Left forelimb (tissue), 1 donor: ENCODE results near the gene EPB41L4B.
"Not testable (repeated sequence)": the region's sequence is repeated elsewhere in the genome, so short reads cannot be mapped to it uniquely, and the experiment has no call there.

ENCODE experiments used
- DNase-seq: peaks from one replicate; pipeline ENCODE4 v3.0.0-alpha.2; 2018; ENCODE audit warnings: low spot score

The EPB41L4B gene

DNA sequence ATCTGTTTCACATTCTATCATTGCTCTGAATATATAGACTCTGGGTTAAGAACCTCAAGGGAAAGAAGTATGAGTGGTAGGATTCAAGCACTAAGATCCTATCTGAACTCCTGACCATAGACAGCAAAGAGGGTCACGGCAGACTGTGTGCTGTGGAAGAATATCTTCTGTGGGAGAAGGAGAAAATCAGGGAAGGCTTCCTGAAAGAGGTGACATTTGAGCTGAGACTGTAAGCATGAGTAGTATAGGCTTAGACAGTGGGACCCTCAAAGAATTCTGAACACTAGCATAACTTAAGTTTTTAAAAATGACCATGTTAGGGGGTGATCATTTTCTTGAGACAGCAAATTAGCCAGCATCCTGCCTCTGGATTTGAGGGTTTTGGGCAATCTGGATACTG lies 157.7 kb downstream of the EPB41L4B start:
- DNase-seq = no peak

DNA sequence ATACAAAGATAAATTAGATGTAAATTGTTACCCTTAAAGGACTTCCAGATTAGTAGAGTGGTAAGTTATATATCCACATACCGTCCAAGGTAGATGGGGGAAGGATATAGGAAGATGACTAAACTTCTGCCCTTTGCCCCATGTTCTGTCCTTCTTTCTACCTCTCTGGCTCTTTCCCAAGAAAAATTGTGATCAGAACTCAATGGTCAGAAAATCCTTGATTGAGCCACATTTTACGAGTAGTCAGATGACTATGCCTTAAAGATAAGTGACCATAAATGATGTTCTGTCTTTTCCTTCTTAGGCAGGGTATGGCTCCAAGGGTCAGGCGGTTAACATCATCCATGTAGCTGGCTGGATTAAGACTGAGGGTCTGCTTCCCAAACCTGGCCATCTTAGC lies 158.2 kb downstream of the EPB41L4B start:
- DNase-seq = no peak

DNA sequence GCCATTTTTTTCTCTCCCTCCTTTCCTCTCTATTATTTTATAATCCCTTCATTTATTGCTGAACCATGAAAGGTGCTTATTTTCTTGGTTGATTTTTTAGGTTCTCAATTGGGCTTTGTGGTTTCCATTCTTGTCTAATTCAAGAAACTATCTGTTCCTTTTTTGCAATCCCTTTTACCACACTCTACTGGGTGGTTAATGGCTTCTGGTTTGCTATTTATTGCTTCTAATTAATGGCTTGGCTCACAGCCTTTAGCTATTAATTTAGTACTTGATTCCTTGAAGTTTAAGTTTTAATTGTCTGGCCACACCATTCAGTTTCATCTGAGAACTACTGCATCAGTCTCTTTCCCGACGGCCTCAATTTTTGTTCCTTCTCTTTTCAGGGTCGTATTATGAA lies 159.4 kb downstream of the EPB41L4B start:
- DNase-seq = no peak

DNA sequence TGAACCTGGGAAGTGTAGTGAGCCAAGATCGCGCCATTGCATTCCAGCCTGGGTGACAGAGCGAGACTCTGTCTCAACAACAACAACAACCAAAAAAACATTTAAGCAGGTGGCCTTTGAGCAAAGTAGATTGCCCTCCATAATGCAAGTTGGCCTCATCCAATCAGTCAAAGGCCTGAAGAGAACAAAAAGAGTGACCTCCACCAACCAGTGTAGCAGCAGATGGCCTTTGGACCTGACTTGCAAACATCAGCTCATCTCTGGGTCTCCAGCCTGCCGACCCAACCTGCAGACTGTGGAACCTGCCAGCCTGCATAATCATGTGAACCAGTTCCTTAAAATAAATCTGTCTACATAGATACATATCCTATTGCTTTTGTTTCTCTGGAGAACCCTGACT lies 161.3 kb downstream of the EPB41L4B start:
- no peak for DNase-seq

DNA sequence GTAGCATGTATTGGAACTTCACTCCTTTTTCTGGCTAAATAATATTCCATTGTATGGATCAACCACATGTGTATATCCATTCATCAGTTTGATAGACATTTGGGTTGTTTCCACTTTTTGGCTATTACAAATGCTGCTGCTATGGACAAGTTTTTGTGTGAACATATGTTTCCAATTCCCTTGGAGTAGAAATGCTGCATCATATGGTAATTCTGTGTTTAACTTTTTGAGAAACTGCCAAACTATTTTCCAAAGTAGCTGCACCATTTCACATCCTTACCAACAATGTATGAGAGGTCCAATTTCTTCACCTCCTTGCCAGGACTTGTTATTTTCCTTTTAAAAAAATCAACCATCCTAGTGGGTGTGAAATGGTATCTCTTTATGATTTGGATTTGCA lies 162.2 kb downstream of the EPB41L4B start:
- DNase-seq = no peak

DNA sequence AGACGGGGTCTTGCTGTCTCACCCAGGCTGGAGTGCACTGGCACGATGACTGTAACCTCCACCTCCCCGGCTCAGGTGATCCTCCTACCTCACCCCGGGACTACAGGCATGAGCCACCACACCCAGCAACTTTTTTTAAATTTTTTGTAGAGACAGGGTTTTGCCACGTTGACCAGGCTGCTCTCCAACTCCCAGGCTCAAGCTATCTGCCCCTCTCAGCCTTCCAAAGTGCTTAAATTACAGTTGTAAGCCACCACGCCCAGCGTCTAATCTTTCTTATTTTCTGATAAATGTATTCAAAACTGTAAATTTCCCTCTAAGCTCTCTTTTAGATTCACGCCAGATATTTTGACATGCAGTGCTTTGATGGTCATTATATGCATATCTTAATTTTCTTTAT lies 164.2 kb downstream of the EPB41L4B start:
- no peak for DNase-seq

DNA sequence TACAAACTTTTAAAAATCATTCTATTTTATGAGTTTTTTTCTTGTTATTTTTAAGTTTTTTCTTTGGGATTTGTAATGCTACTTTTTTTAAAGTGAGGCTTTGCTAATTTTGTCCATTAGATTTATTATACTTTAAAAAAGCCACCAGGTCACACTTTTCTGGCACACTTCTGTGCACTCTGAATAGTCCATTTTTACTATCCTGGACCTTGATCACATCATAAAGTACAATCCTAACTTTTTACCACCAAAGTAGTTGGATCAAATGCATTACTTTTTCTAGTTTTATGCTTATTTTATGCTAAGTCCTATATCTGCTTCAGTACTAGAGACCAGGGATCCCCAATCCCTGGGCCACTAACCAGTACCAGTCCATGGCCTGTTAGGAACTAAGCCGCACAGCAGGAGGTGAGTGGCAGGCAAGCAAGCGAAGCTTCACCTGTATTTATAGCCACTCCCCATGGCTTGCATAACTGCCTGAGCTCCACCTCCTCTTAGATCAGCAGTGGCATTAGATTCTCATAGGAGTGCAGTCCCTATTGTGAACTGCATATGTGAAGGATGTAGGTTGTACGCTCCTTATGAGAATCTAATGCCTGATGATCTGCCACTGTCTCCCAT lies 169.8 kb downstream of the EPB41L4B start:
- DNase-seq = no peak

DNA sequence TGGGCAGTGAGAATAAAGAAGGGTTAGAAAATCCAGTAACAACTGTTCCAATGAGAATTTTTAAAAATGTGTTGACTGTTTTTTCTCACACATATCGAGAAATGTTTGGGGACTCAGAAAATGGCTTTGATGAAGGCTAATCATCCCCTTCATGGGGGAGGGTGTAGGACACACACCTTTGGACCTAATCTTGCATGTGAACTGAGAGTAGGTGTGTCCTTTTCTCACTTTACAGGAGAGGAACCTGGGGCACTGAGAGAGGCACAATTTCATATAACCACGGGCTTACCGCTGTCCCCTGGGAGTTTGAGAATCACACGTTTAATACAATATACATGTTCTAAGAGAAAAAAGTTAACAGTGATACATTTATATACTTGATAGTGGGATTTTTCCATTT lies 171.1 kb downstream of the EPB41L4B start:
- no peak for DNase-seq

DNA sequence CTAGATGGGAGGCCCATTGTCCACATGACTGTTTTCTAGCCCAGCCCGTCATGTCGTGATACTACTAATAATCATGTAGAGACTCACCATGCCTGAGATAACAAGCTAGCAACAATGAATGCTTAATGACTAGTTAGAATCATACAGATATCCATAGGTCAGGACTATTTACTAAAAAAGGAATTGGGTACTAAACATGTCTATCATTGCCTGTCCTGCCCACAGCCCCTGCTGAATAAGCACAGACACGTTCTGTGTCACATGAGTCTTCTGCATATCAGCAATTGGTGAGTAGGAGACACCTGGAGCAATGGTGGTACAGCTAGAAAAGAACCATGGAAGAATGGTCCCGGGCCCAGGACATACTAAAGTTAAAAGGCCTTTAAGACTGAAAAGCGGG lies 171.8 kb downstream of the EPB41L4B start:
- no peak for DNase-seq

DNA sequence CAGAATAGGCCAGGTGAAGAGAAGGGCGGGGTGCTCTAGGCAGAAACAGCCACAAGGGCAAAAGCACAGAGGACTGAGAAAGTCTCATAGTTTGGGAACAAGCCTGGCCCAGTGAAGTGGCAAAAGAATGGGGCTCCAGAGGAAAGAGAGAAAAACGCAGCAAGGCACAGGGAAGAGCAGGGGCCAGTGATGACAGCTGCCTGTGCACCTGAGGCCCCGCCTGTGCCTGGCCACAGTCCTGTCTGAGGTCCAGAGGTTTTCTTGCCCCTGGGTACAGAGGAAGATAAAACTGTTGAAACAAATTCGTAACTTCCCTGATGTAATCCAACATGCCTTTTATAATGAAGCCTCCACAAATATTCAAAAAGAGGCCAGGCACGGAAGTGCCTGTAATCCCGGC lies 175.8 kb downstream of the EPB41L4B start:
- no peak for DNase-seq

DNA sequence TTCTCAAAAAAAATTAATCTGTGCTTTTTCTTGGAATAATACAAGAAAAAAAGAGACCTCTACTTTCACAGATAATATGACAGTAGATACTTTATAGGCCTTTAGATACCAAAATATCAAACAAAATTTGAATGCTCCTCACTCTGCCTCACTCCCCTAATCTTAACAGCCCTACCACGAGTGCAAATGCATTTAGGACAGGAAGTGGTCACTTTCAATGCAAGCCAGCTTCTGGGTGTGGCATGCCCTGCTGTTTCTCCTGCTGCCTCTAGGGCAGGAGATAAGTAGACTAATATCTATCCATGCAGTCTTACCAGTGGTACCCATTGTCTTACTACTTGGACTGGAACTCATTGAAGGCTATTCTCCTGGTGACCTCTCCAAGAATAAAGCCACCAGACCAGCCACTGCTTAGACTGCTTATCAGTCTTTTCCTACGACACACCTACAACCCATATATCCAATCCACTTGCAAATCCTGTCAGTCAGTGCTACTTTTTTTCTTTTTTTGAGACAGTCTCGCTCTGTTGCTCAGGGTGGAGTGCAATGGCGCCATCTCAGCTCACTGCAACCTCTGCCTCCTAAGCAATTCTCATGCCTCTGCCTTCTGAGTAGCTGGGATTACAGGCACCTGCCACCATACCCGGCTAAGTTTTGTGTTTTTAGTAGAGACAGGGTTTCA lies 176.8 kb downstream of the EPB41L4B start:
- no peak for DNase-seq

DNA sequence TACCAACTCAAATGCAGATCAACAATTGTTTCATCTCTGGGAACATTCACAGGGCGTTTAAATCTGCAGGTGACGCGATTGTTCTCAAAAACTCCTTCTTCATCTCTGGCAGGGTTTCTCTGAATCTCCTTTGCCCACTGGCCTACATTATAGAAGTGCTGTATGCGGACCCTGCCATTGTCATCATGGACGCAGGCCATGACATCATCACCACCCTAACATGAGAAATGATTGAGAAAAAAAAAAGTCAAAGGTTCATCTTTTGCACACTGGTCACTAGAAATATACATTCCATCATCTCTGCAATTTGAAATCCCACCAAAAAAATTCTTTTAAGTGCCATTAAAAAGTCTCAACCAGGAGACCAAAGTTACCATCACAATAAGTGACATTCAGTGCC lies 179.5 kb downstream of the EPB41L4B start:
- no peak for DNase-seq

DNA sequence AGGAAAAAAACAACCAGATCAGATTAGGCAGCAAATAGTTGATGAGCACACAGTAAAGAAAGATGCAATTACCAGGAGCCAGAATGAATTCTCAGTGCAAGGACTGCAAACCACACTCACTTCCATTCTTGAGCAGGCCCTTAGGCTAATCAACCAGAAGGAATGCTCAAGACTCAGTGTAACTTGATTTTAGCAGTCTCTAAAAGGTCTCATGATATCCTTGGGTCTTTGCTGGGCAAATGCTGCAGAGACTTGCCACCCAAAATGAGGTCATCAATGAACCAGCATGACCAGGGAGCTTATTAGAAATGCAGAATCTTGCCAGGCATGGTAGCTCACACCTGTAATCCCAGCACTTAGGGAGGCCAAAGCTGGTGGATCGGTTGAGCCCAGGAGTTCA lies 181.0 kb downstream of the EPB41L4B start:
- no peak for DNase-seq

DNA sequence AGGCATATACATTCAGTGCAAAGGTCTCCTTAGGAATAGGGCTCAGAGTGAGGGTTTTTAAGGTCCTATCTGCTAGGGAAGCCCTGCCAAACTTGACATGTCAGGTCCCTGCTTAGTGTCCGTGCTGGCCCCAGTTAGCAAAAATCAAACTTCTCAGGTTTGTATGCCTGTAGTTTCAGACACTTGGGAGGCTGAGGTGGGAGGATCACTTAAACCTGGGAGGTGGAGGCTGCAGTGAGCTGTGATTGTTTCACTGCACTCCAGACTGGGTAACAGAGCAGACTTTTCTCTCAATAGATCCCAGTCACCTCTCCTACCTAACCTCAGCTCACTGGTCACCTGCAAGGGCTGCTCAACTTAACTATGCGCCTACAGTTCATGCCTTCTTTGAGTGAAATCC lies 182.4 kb downstream of the EPB41L4B start:
- DNase-seq = no peak

DNA sequence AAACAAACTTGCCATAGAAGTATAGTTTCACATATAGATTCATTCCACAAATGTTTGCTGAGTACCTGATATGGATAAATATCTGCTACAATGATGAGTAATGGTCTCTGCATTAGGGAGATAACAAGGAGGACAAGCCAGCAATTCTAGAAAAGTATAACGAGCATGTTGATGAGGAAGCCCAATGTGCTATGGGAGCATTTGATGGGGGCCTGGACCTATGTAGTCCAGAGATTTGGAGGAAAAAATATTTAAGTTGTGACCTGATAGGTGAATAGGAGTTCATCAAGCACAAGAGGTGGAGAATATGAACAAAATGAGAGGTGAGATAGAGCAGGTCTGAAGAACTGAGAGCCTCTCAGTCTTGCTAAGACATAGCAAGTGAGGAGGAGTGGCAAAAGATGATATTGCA lies 186.7 kb downstream of the EPB41L4B start:
- DNase-seq = no peak

DNA sequence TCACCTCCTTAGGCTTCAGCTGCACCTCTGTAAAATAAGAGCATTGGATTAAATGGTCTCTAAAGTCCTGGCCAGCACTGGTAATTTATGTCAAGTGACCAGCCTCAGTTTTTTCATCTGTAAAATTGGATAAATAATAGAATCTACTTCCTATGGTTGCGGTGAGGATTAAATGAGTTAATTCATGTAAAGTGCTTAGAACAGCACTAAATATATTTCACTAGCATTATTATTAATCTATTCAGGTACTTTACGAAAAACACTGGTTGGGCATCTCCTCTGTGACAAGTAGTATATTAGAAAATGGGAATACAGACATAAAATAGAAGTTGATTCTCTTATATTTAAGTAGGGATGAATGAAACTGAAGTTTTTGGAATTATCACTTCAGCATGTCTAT lies 187.3 kb downstream of the EPB41L4B start:
- DNase-seq = no peak

DNA sequence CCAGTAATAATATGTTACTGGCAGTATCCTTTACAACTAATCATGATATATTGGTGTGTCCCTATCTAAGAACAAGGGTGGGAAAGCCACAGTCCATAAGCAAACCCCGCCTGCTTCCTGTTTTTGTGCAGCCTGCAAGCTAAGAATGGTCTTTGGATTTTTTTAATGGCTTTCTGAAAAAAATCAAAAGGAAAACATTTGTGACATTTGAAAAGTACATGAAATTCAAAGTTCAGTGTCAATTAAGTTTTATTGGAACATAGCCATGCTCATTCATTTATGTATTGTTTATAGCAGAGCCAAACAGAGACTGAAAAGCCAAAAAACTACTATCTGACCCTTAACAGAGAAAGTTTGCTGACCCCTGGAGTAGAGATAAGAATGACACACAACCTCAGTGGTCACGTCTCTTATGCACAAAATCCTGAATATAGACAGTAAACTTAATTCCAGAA lies 188.3 kb downstream of the EPB41L4B start:
- no peak for DNase-seq

DNA sequence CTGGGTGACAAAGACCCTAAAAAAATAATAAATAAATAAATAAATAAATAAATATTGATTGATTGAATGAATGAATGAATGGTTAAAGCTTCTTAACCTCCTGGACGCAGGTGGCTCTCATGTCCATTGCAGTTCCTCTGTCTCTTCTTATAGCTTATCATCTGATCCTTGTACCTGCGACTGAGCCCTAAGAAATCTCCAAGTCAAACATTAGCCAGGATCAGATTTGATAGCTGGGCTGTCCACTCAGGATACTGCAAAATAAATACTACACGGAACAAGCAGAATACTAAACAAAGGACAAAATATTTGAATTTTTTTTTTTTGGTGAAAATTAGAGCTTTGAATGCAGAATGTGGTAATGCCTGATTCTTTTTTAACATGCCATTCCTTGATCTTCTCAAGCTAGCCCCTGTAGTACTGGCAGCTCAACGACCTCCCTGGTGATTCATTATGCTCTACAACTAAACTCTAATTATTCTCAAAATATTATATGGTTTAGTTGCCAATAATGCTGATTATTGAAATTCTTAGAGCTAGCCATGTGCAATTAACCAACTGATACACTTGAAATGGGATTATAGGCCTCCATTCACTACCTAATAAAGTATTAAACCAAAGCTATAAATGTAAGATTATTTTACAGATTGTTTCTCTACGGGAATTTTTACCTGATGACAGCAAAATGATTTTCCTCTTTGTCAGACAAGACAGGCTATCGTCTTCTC lies 191.2 kb downstream of the EPB41L4B start:
- no peak for DNase-seq

DNA sequence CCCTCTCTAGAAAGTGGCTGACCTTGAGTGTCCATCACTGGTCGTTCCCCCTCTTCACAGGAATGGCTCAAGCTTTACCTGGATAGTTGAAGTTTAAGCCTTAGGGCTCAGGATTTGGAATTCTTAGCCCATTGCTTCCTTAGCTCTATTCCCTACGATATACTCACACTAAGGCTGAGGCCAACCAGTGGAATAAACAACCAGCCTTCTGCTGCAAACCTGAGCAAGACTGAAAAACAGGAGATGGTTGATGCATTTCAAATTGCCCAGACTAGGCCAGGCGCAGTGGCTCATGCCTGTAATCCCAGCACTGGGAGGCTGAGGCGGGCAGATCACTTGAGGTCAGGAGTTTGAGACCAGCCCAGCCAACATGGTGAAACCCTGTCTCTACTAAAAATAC lies 194.2 kb downstream of the EPB41L4B start:
- DNase-seq = not testable (repeated sequence)

DNA sequence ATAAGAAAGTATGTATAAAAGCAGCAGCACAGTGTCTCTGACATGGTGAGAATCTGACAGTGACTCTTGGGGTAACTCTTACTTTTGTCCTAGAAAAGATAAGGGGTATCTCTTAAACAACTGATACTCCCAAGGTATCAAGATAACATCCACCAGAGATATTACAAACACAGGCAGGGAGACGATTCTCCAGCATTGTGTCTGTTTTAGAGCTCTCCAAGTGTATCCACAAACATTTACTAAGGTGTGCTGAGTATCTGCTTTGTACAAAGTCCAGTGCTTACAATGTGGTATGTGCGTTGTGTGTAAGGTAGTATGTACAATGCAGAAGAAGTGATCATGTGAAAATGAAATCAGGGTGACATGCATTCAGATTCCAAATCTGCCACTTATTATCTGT lies 196.7 kb downstream of the EPB41L4B start:
- no peak for DNase-seq

DNA sequence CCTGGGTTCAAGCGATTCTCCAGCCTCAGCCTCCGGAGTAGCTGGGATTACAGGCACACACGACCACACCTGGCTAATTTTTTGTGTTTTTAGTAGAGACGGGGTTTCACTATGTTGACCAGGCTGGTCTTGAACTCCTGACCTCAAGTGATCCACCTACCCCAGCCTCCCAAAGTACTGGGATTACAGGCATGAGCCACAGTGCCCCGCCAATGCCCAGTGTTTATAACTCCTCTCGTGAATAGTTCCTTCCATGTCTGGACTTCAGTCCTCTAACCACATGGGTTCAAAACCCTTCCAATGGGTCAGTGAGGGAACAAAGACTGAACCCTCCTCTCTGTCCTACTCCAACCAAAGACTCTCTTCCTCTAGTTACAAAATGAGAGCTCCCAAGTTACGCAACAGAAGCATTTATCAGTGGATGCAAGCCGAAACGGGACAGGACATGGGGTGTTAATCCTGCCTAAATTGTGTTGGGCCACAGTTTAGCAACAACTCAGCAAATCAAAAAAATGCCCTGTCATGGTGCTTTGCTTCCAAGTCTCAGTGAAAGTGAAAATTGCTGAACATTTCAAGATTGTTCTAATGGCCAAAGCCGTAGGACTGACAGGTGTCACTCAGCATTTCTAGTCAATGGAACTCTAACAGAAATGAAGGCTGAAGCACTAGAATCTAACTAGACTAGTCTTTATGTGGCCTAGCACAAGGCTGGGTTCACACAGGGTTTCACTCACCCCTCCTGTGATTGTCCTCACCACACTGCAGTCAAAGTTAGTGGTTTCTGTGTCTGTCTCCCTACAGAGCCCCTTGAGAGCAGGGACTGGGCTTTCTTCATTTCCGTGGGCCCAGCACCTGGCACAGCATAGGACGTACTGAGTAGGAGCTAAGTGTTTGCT lies 197.9 kb downstream of the EPB41L4B start:
- DNase-seq = no peak
